Gastroesophageal sphincter (tissue), 4 donors: ENCODE data around the gene NOX3. TPM values are rescaled to one million over a fixed set of nuclear protein-coding genes. Genes with fewer than 3 reads are reported as not detected.

Experiments used
- ATAC-seq: fragments of 150-250 bp; one replicate; pipeline ENCODE4 v1.9.1; 2016; ENCODE audit warnings: mild to moderate bottlenecking, moderate library complexity
- H3K27ac ChIP-seq, 4 donors: fragments of 200-600 bp; sonication (generic) in 3 of 4; 1 replicate in 3 of 4; 2 replicates in 1 of 4; pipeline ENCODE4 v1.5.1; 2016 to 2019
- H3K27me3 ChIP-seq: fragments of 200-600 bp; sonication (generic); one replicate; pipeline ENCODE4 v1.5.1; 2019
- H3K36me3 ChIP-seq, 2 donors: fragments of 200-600 bp; sonication (generic); one replicate each; pipeline ENCODE4 v1.5.1; 2019; ENCODE audit warnings: control low read depth in 1 of 2
- H3K4me1 ChIP-seq, 3 donors: fragments of 200-600 bp; sonication (generic); 1 replicate in 2 of 3; 2 replicates in 1 of 3; pipeline ENCODE4 v1.5.1; 2016 to 2019; ENCODE audit warnings: control low read depth in 2 of 3
- H3K4me3 ChIP-seq, 2 donors: fragments of 200-600 bp; sonication (generic); one replicate each; pipeline ENCODE4 v1.5.1; 2019; ENCODE audit warnings: mild to moderate bottlenecking in 1 of 2, moderate library complexity in 1 of 2
- H3K9me3 ChIP-seq, 3 donors: fragments of 200-600 bp; sonication (generic); one replicate each; pipeline ENCODE4 v1.5.1; 2017 to 2019; ENCODE audit warnings: control low read depth in 2 of 3
- EP300 ChIP-seq: sonication (generic); formaldehyde crosslinking; IDR thresholded peaks from one replicate; pipeline ENCODE4 v1.6.1; 2017; ENCODE audit warnings: antibody characterized with exemption, mild to moderate bottlenecking
- POLR2A ChIP-seq, 2 donors: fragments of 450-650 bp; IDR thresholded peaks; one replicate each; pipeline ENCODE4 v1.6.1; 2017; ENCODE audit warnings: antibody characterized with exemption in 2 of 2, mild to moderate bottlenecking in 2 of 2, moderate library complexity in 1 of 2
- POLR2AphosphoS5 ChIP-seq: sonication (generic); formaldehyde crosslinking; IDR thresholded peaks from one replicate; pipeline ENCODE4 v1.6.1; 2017; ENCODE audit warnings: antibody characterized with exemption
- WGBS, 2 donors: methylation state at CpG; one replicate each; pipeline ENCODE4 v1.1.5; 2018; ENCODE audit warnings: low coverage in 1 of 2; 5-methylcytosine and 5-hydroxymethylcytosine counted together
- total RNA-seq, 4 donors: library from RNA; depleted of rRNA; stranded (reverse); fragments of >200 nt; gene quantifications; one replicate each; pipeline ENCODE4 v1.1.0, GENCODE V29; 2016
- TF ChIP-seq, protein P1 (sequence below), 4 experiments: fragments of 200-600 bp in 2 of 4; fragments of 450-650 bp in 2 of 4; sonication (generic) in 1 of 4; IDR thresholded peaks; one replicate each; pipeline ENCODE4 v1.5.1; 2017 to 2019; ENCODE audit warnings: antibody characterized with exemption in 4 of 4, mild to moderate bottlenecking in 2 of 4, moderate library complexity in 2 of 4

NOX3 gene
- total RNA-seq, 4 donors from 2014 or later = 0.54 TPM; not detected in 3

DNA sequence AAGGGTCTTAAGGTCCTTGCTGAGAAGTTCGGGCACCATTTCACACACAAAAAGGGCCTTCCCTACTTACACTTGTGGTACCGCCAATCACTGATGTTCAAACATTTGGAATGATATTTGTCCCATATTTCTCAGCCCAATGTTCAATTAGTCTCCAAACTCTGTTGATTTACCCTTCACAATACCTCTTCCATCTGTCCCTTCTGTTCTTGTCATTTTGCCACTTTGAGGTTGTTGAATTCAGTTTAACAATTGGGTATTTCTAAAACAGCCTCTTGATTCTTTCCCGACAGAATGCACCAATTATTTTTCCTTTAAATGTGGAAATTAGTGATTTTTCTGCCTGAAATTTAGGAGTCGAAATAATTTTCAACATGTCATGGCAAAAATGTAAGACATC is 46.2 kb downstream of the NOX3 start:
- no peaks in the 10 kb centered on the region for H3K27me3 ChIP-seq
- no peak overlapping the region for H3K27ac ChIP-seq

DNA sequence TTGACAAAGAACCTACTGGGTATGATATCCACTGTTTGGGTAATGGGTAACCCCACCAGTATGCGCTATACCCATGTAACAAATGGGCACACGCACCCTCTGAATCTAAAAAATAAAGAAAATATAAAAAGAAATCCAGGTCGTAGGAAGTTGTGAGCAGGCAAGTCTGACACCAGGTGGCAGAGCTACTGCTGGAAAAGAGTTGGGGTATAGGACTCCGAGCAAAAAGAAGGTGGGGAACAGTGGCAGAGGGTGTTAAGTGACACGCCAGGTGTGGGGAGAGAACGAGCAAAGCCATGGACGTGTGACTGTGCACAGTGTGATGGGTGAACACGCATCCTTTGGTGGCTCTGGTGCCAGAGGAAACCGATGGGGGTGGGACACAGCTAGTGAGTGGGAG is 46.7 kb downstream of the NOX3 start:
- Histone ChIP-seq H3K27me3 (no peaks in the 10 kb centered on the region), H3K27ac (no peak overlapping the region), H3K4me3 (no peak overlapping the region), H3K4me1 (no peaks in the 10 kb centered on the region), H3K9me3 (no peaks in the 10 kb centered on the region), H3K36me3 (no peaks in the 10 kb centered on the region)
- TF ChIP-seq POLR2AphosphoS5 = no peak
- TF ChIP-seq, protein P1, sequence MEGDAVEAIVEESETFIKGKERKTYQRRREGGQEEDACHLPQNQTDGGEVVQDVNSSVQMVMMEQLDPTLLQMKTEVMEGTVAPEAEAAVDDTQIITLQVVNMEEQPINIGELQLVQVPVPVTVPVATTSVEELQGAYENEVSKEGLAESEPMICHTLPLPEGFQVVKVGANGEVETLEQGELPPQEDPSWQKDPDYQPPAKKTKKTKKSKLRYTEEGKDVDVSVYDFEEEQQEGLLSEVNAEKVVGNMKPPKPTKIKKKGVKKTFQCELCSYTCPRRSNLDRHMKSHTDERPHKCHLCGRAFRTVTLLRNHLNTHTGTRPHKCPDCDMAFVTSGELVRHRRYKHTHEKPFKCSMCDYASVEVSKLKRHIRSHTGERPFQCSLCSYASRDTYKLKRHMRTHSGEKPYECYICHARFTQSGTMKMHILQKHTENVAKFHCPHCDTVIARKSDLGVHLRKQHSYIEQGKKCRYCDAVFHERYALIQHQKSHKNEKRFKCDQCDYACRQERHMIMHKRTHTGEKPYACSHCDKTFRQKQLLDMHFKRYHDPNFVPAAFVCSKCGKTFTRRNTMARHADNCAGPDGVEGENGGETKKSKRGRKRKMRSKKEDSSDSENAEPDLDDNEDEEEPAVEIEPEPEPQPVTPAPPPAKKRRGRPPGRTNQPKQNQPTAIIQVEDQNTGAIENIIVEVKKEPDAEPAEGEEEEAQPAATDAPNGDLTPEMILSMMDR (IDR thresholded peaks at IDR 0.05) = no peak
- no peak for TF ChIP-seq EP300
- no peak for TF ChIP-seq POLR2A (IDR thresholded peaks at IDR 0.05)
- ATAC-seq = no peak
- WGBS, 2 donors = 80 to 82% methylated on average over 8 to 9 of the region's 9 CpGs

More for the DNA sequence above, 46.2 kb downstream of the NOX3 start:
- Histone ChIP-seq H3K4me1 (no peaks in the 10 kb centered on the region), H3K9me3 (no peaks in the 10 kb centered on the region), H3K36me3 (no peaks in the 10 kb centered on the region), H3K4me3 (no peak overlapping the region)
- no peak for ATAC-seq
- TF ChIP-seq POLR2A (IDR thresholded peaks at IDR 0.05) (no peak), POLR2AphosphoS5 (no peak), EP300 (no peak)
- TF ChIP-seq, protein P1 (IDR thresholded peaks at IDR 0.05) = no peak
- 73 to 93% methylated on average over 4 of the region's 4 CpGs for WGBS, 2 donors

DNA sequence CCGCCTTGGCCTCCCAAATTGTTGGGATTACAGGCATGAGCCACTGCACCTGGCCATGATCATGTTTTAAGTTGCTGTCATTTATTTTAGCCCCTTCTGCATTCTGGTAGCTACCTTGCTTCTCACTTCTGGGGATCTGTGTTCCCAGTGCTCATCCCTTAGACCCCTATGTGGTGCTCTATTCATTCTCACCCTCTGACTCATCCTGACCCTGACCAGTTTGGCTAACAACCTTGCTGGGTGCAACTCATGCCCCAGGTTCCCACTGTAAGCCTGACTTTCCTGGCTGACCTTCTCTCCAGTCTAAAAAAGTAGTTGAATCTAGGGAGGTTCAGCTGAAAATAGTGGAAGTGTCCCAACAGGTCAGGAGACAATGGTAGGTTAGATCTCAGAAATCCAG is 47.4 kb downstream of the NOX3 start:
- no peak for TF ChIP-seq POLR2A (IDR thresholded peaks at IDR 0.05)
- no peak for TF ChIP-seq EP300
- TF ChIP-seq, protein P1 (IDR thresholded peaks at IDR 0.05) = no peak
- TF ChIP-seq POLR2AphosphoS5 = no peak
- no peak overlapping the region for H3K4me3 ChIP-seq
- no peaks in the 10 kb centered on the region for H3K4me1 ChIP-seq
- no peaks in the 10 kb centered on the region for H3K27me3 ChIP-seq
- H3K9me3 ChIP-seq = no peaks in the 10 kb centered on the region
- no peak for ATAC-seq
- 83% methylated on average over 1 of the region's 1 CpG; no CpG with 5 or more reads in 1 of the 2 donors for WGBS, 2 donors
- H3K27ac ChIP-seq = no peak overlapping the region
- no peaks in the 10 kb centered on the region for H3K36me3 ChIP-seq

DNA sequence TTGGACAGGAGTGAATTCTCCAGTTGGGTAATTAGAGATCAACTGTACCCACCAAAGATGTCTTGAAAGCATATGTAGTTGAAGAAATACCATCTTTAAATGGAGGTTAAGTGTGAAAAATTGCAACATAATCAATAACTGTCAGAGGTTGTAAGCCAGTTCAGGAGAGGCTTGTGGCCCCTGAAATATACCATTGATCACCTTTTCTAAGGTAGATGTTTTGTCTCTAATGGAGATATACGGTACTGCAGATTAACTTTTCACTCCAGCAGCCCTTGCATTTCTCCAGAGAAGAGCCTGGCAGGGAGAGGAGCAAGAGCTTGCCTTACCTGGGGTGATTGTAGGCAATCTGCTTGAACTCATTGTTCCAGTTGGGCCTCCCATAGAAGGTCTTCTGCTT is 48.8 kb downstream of the NOX3 start:
- no peak for TF ChIP-seq POLR2AphosphoS5
- no peak for TF ChIP-seq POLR2A (IDR thresholded peaks at IDR 0.05)
- TF ChIP-seq, protein P1 (IDR thresholded peaks at IDR 0.05) = no peak
- no peak for TF ChIP-seq EP300
- H3K9me3 ChIP-seq = no peaks in the 10 kb centered on the region
- 78 to 100% methylated on average over 1 of the region's 1 CpG for WGBS, 2 donors
- no peaks in the 10 kb centered on the region for H3K27me3 ChIP-seq
- no peak overlapping the region for H3K4me3 ChIP-seq
- H3K4me1 ChIP-seq = no peaks in the 10 kb centered on the region
- no peaks in the 10 kb centered on the region for H3K36me3 ChIP-seq
- H3K27ac ChIP-seq = no peak overlapping the region
- no peak for ATAC-seq

DNA sequence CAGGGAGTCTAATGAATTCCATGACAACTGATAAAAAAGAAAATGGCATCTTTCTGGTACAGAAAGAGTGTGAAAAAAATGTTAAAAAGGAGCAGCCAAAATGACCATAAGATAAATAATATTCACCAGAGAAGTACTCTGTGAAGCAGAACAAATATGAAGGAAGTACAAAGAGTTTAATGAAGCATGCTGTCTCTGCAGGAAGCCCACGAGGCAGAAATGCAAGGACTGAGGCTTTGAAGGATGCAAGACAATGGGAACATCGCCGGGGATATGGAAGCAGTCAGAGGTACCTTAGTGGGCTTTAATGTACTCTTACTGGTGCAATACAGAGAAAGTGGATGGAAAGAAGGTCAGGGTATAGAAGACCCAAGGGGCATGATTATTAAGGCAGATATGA is 50.7 kb downstream of the NOX3 start:
- WGBS, 2 donors = 64 to 66% methylated on average over 3 of the region's 3 CpGs
- no peak overlapping the region for H3K27ac ChIP-seq
- ATAC-seq = no peak
- H3K36me3 ChIP-seq = no peaks in the 10 kb centered on the region
- H3K9me3 ChIP-seq = no peaks in the 10 kb centered on the region
- H3K27me3 ChIP-seq = no peaks in the 10 kb centered on the region
- no peak overlapping the region for H3K4me3 ChIP-seq
- TF ChIP-seq POLR2A (IDR thresholded peaks at IDR 0.05) (no peak), POLR2AphosphoS5 (no peak), EP300 (no peak)
- TF ChIP-seq, protein P1 (IDR thresholded peaks at IDR 0.05) = no peak
- H3K4me1 ChIP-seq = no peaks in the 10 kb centered on the region
